Articular chondrocyte of knee joint (primary cell): ENCODE results near the gene CCL15. TPM values are rescaled to one million over a fixed set of nuclear protein-coding genes. Genes with fewer than 3 reads are reported as not detected.

Source experiments
- total RNA-seq: library from RNA; depleted of rRNA; stranded (reverse); fragments of >200 nt; gene quantifications from 2 replicates; pipeline ENCODE4 v1.2.3, GENCODE V29; 2012

The CCL15 gene, protein sequence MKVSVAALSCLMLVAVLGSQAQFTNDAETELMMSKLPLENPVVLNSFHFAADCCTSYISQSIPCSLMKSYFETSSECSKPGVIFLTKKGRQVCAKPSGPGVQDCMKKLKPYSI
- not detected in 2 replicates for total RNA-seq

GRCh38 chr17:36001110-36001771 lies at the start of gene CCL15:
Gene CCL15 (minus strand): TSS chr17:36001553. CDS start chr17:36001492, 61 bp downstream.

DNA sequence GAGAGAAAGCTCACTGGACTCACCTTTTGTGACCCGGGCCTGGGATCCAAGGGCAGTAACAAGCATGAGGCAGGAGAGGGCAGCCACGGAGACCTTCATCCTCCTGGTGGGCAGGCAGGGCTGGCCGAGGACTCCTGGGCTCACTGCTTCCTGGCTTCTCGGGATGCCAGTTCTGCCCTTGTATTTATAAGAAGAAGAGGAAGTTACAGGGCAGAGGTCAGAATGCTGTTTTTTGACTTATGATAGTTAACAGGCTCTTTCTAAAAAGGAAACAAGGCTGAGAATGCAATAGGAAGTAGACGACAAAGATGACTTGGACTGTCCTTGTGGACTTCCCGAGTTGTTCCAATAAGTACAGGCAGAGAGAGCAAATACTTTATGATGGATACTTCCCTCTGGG lies 16.4 kb upstream of the CCL15 start, which contains the start of gene CCL23:
Gene CCL23 (minus strand): TSS at position 174 of the 400 bp plus-strand sequence. CDS start 75 bp downstream, at position 99.

GRCh38 chr17:35986643-35987042 lies 14.7 kb downstream of the CCL15 start, which contains the start of gene CCL14:
Gene CCL14 (minus strand): TSS chr17:35986729. CDS start chr17:35986649, 80 bp downstream.

GRCh38 chr17:35981246-35981645 lies 20.1 kb downstream of the CCL15 start, which contains the start of gene CCL16:
Gene CCL16 (minus strand): TSS chr17:35981497. CDS start chr17:35981420, 77 bp downstream.

Other genes with a start within 250 kb of the CCL15 start
- under 0.01 TPM in 1 of 2 replicates, not detected in the other for gene GAS2L2, start 248.3 kb downstream of the CCL15 start, total RNA-seq
- gene C17orf50, start 240.7 kb downstream of the CCL15 start, total RNA-seq: not detected in 2 replicates
- 0.26 and 1.2 TPM in 2 replicates for gene MMP28, start 205.9 kb downstream of the CCL15 start, total RNA-seq
- 50.0 and 52.3 TPM in 2 replicates for gene TAF15, start 192.1 kb downstream of the CCL15 start, total RNA-seq
- not detected in 2 replicates for gene HEATR9, start 132.7 kb downstream of the CCL15 start, total RNA-seq
- 0.13 and 0.43 TPM in 2 replicates for gene CCL5, start 121.2 kb downstream of the CCL15 start, total RNA-seq
- gene RDM1, start 70.8 kb downstream of the CCL15 start, total RNA-seq: 0.32 TPM in 1 of 2 replicates, not detected in the other
- gene LYZL6, start 57.8 kb downstream of the CCL15 start, total RNA-seq: not detected in 2 replicates
- not detected in 2 replicates for gene CCL16, start 20.1 kb downstream of the CCL15 start, total RNA-seq
- not detected in 2 replicates for gene CCL14, start 14.8 kb downstream of the CCL15 start, total RNA-seq
- gene CCL23, start 16.4 kb upstream of the CCL15 start, total RNA-seq: not detected in 2 replicates
- not detected in 2 replicates for gene CCL18, start 62.7 kb upstream of the CCL15 start, total RNA-seq
- gene CCL3, start 88.6 kb upstream of the CCL15 start, total RNA-seq: not detected in 2 replicates
- gene CCL4, start 102.3 kb upstream of the CCL15 start, total RNA-seq: not detected in 2 replicates
- 1.0 TPM in 1 of 2 replicates, not detected in the other for gene TBC1D3B, start 175.1 kb upstream of the CCL15 start, total RNA-seq
- not detected in 2 replicates for gene CCL3L1, start 195.2 kb upstream of the CCL15 start, total RNA-seq
- not detected in 2 replicates for gene CCL4L2, start 209.5 kb upstream of the CCL15 start, total RNA-seq